Measurements from ENCODE around the gene EPB42.
"Not testable (repeated sequence)": the region's sequence is repeated elsewhere in the genome, so short reads cannot be mapped to it uniquely, and the experiment has no call there.

The EPB42 gene

DNA sequence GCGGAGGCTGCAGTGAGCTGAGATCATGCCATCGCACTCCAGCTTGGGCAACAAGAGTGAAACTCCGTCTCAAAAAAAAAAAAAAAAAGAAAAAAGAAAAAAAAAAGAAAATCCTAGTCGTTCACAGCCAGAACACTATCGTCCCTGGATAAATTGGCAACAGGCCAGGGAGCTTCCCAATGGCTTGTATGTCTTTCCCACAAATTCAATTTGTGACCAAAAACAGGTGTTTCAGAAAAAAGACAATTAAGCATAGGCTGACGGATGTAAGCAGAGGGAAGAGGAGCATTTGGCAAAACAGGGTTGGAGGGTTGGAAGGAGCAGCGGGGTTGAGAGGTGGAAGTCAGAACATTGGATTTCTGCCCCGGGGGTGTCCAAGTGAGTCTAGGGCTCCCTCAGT, 8.5 kb downstream of the EPB42 start:
- no peak for DNase-seq (ENCODE audit: low spot score)

DNA sequence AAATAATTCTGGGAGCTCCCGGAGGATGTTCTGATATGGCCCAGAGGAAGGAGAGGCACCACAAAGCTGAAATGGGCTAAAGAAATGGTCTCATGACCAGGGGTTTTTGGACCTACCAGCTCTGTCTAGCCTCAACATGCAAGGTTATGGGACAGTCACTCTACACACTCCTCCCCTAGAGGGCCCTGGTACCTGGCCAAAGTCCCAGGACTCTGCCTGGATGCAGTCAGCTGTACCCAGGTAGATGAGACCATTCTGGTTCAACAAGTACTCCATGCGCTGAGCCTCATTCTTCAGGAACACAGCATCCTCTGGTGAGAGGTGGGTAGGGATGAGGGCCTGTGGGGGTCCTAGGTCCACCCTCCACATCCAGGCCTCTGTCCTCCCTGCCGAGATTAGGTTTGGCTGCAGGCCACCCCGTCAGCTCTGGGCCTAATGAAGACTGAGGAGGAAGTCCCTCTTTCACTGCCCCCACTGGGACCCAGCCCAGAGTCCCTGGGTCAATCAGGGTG, 9.5 kb downstream of the EPB42 start:
- no peak for DNase-seq (ENCODE audit: low spot score)

DNA sequence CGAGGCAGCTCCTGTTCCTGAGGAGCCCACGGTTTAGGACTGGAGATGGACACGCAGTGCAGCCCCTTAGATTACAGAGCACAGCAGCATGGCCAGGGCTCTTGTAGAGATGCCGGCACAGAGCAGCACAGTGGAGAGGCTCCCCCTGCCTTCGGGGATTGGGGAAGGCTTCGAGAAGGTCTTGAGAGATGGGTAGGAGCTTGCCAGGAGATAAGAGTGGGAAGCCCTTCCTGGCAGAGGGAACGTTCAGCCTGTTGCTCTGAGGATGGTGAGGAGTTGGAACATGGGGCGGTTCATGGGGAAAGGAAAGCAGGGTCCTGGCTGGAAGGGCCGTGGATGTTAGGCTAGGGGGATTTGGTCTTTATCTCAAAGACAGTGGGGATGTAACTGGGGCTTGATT, 10.0 kb downstream of the EPB42 start:
- no peak for DNase-seq (ENCODE audit: low spot score)

DNA sequence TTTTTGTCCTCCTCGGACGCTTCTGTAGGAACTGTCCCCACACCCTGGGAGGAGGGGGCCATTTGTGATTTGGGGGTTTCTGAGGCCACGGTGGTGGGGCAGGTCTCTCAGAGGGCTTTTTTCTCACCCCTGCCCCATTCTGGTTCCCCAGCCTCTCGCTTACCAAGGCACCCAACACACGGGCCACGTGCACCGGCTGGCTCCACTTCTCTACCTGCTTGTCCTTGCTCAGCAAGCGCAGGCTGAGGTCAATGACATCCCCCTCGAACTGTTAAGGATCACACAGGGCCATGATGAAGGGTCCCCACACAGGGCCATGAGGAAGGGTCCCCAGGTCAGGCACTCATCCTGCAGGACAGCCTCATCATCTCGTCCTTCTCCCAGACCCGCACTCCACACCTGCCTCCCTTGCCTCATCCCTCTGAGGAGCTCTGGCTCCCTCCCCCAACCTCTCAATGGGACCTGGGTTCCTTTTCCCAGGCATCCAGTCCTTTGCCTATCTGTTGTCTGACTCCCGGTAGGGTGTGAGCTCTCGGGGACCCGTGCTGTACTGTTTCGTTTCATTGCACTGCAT, 10.6 kb downstream of the EPB42 start:
- no peak for DNase-seq (ENCODE audit: low spot score)

DNA sequence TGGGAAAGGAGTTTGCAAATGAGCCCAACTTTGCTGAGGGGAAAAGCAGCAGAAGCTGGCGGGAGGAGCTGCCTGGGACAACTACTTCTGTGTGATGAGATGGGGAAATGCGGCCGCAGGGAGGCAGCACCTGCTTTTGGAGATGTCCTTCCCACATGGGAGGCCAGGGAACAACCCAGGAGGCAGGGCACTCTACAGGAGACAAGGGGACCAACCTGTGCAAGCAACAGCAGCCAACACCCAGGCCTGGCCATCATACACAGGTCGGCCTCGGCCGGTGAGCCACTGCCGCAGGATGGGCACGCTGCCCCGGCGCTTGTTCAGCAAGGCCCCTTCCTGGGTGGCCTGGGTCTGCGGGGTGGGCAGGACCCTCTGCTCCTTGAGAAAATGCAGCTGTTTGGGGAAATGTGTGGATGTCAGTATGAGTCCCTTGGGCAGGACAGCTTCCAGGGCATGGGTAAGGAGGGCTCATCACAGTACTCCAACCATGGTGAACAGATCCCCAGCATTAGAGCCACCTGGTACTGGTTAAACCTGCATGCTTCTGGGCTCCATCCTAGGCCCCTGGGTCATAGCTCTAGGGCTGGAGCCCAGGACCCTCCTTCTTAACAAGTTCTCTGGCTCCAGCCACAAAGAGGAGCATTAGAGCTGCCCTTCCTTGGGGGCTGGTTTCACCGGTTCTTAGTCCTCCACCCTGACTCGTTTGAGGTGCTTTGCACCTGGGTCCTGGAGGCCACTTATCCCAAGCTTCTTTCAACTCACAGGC, 11.6 kb downstream of the EPB42 start:
- no peak for DNase-seq (ENCODE audit: low spot score)

DNA sequence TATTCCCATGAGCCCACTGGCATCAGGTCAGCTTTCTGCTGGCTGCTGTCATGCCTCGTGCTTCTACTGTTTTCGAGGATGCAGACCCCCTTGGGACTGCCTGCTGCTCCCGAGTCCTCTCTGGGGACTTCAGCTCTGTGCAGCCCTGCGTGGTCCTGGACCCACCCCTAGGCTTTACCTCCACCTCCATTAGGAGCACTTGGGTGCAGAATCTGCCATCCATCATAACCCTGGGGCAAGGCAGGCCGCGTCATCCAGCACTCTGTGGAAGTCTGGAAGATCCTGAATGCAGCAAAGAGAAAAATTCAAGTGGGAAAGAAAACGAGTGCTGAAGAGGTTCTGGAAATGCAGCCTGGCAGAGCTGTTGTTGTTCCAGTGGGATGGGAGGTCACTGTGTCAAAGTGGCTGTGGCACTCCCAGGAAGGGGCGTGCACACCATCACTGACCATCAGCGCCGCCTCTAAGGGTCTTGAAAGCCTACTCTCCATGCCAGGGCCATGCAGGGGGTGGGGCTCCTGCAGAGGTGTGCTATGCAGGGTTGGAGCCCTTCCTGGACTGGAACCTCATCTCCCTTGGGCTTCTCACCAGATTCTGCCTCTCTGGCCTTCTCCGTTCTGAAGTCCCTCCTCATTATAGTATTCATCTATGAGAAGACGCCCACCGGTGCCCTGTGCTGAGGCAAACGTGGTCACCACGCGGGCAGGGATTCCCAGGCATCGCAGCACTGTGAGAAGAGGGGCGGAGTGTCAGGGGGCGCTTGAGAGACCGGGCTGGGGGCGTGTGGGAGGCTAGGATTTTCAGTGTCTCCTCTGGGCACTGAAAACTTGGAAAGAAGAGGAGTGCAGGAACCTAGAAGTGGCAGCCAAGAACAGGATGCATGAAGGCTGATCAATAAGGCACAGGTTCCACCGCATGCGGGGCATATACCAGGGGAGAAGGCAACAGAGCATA, 12.5 kb downstream of the EPB42 start:
- DNase-seq (ENCODE audit: low spot score): no peak

DNA sequence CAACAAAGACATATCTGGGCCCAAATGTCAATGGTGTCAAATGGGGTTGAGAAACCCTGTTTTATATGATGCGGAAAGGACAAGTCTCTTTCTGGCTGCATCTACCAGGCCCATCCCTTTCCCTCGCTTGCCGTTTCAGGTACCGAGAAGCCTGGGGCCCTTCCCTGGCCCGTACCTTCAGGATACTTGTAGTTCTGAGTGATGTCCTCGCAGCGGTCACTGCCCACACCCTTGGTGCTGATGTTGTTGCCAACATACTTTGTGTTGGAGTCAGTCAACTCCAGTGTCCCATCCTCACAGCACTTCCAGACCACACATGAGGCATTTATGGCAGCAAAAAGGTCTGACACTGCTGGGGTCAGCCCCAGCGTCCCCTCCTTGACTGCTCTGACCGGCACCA, 13.8 kb downstream of the EPB42 start:
- no peak for DNase-seq (ENCODE audit: low spot score)

DNA sequence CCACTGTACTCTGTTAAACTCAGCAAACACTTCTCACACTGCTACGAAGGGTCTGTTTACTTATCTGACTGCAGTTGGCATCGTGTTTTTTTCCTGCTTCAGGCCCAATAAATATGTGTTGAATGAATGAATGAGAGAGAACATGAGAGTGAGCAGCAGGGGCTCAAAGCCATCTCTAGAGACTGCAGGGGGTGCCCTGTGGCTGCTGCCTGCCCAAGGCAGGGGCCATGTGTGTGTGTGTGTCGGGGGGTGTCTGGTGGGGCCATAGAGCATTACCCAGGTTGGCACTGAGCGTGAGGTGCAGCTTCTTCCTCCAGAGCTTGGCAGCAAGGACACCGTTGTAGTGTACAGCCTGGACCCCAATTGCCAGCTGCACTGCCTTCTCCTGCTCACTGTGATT, 14.8 kb downstream of the EPB42 start:
- DNase-seq (ENCODE audit: low spot score): no peak

DNA sequence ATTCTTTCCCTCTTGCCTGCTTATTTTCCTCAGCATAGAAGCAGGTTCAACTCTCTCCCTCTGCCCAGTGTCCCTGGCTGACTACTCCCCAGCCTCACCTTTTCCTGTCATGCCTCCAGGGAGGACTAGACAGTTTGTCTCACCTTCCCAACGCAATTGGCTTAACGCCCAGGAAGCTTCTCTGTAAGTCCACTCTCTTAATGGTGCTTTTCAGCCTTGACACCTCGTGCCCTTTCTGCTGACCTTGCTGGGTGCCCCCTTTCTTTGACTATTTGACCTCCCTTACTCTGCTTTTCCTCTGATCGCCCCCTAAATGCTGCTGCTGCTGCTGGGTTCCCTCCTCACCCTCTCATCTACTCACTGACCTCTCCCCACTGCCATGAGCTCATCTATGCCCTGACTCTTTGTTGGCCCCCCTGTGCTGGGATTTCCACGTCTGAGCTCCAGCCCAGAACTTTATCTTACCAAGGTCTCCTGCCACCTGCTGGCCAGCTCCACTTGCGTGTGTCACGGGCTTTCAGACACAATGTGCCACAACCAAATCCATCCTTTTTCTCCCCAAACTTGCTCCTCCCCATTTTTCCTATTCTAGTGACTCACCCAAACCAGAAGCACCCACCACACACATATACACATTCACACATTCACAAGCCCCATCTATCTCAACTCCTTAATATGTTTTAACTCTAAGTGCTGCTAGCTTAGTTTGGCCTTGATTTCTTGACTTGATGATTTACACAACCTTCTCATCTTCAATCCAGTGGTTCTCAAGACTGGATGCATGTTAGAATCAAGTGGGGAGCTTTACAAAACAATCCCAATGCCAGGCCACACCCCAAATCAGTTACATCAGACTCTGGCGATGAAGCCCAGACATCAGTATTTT, 16.6 kb downstream of the EPB42 start:
- DNase-seq (ENCODE audit: low spot score): peak; percentile 38

DNA sequence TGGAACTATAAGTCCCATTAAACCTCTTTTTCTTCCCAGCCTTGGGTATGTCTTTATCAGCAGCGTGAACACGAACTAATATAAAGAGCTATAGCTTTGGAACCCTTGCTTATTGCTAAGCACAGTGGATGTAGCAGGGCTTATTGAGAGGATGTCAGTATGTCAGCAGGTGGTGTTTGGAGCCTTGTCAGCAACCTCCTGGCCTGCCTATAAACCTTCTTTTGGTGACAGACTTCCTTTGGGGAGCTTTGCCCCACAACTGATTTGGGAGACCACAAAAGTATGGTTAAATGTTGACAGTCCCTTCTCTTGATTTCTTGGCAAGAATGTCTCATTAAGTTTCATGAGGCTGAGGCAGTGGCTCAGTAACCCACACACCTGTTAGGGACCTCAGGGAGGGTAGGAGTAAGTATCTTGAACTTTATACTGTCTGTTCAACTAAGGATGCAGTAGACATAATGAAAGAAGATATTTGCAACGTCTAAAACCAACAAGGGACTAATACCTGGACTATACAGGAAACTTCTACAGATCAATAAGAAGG, 20.8 kb downstream of the EPB42 start:
- DNase-seq (ENCODE audit: low spot score): no peak

DNA sequence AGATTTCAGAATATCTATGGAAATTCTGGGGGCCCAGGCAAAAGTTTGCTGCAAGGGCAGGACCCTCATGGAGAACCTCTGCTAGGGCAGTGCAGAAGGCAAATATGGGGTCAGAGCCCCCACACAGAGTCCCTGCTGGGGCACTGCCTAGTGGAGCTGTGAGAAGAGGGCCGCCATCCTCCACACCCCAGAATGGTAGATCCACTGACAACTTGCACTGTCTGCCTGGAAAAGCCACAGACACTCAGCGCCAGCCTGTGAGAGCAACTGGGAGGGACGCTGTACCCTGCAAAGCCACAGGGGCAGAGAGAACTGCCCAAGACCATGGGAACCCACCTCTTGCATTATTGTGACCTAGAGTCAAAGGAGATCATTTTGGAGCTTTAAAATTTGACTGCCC, 21.8 kb downstream of the EPB42 start:
- DNase-seq (ENCODE audit: low spot score): no peak

DNA sequence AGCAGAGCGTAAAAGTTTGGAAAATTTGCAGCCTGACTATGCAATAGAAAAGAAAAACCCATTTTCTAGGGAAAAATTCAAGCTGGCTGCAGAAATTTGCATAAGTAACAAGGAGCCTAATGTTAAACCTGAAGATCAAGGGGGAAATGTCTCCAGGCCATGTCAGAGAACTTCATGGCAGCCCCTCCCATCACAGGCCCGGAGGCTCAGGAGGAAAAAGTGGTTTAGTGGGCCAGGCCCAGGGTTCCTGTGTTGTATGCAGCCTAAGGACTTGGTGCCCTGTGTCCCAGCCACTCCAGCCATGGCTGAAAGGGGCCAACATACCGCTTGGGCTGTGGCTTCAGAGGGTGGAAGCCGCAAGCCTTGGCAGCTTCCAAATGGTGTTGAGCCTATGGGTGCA, 22.3 kb downstream of the EPB42 start:
- not testable (repeated sequence) for DNase-seq (ENCODE audit: low spot score)

DNA sequence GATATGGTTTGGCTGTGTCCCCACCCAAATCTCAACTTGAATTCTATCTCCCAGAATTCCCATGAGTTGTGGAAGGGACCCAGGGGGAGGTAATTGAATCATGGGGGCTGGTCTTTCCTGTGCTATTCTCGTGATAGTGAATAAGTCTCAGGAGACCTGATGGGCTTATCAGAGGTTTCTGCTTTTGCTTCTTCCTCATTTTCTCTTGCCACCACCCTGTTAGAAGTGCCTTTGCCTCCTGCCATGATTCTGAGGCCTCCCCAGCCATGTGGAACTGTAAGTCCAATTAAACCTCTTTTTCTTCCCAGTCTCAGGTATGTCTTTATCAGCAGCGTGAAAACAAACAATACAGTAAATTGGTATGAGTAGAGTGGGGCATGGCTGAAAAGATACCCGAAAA, 23.0 kb downstream of the EPB42 start:
- DNase-seq (ENCODE audit: low spot score): not testable (repeated sequence)

DNA sequence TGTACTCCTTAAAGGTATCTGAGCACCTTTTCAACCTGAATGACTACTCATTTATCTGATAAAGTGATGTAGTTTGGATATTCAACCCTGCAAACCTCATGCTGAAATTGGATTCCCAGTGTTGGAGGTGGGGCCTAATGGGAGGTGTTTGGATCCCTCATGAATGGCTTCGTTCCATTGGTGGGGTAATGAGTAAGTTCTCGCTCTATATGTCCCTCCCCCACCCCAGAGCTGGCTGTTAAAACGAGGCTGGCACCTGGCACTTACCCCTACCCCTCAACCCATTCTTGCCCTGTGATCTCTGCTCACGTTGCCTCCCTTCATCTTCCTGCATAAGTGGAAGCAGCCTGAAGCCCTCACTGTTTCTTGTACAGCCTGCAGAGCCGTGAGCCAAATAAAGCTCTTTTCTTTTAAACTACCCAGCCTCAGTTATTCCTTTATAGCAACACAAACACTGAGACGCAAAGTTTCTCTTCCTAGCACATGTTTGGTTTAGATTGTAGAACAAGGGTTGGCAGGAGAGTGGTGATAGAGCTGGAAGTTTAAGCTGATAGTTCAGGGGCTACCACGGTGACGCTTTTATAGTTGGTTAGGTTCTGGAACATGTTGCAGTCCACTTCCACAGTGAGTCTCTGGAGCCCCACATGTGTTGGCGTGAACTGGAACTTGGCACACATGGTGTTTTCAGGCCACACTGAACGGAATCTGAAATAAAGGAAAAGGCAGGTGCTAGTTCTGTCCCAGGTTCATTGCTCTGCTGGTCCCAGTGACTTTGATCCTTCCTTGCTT, 23.9 kb downstream of the EPB42 start:
- DNase-seq (ENCODE audit: low spot score): no peak

DNA sequence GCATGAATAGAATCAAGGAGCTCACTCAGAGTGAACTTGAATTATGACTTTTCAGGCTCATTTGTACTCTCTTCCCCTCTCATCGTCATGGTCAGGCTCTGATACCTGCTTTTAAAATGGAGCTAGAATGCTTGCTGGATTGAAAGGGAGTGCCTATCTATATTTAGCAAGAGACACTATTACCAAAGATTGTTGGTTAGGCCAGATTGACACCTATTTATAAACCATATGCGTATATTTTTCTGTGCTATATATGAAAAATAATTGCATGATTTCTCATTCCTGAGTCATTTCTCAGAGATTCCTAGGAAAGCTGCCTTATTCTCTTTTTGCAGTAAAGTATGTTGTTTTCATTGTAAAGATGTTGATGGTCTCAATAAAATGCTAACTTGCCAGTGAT, 26.0 kb downstream of the EPB42 start:
- no peak for DNase-seq (ENCODE audit: low spot score)

DNA sequence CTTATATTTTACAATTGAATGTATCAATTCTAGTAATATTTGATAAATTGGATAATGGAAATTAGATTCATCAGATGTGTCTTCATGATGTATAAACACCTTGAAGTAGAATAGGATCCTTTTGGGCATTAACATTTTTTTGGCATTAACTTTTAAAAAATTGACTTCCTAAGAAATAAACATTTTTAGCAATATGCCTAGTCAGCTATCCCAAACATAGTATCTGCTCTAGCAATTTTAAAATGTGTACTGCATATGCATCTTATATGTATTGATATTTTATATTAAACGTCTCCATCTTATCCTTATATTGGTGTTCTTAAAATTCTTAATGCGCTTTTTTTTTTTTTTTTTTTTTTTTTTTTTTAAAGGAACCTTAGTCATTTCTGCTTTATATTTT, 27.1 kb downstream of the EPB42 start:
- DNase-seq (ENCODE audit: low spot score): no peak

DNA sequence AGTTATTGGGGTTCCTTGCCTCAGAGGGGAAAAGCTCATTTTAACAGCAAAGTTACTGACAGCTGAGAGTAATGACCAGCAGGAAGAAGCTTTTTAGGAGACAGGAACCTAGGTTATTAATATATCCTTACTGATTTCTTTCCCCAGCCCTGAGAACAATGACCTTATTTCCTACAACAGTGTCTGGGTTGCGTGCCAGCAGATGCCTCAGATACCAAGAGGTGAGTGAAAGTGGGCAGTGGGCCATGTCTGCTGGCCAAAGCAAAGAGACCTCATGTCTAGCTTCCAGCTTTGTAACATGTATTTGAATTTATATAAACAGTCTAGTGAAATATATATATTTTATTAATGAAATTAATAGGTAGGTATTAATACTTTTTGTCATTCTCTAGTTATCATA, 30.6 kb downstream of the EPB42 start:
- DNase-seq (ENCODE audit: low spot score): no peak

DNA sequence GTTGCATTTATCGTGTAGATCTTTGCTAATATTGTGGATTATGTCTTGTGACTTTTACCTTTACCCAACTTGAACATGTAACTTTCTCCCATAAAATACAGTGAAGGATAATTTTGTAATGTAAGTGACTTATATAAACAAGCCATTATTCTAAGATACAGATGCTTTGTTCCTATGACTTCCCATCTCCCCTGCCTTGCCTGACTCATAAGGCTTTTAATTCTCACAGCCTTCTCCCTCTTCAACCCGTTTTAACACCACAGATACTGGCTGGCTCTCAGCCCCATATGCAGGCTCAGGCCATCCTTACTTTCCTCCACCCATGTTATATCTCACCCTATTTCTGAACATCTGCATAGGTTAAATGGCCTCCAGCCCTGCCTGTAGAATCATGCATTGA, 31.5 kb downstream of the EPB42 start:
- DNase-seq (ENCODE audit: low spot score): no peak

DNA sequence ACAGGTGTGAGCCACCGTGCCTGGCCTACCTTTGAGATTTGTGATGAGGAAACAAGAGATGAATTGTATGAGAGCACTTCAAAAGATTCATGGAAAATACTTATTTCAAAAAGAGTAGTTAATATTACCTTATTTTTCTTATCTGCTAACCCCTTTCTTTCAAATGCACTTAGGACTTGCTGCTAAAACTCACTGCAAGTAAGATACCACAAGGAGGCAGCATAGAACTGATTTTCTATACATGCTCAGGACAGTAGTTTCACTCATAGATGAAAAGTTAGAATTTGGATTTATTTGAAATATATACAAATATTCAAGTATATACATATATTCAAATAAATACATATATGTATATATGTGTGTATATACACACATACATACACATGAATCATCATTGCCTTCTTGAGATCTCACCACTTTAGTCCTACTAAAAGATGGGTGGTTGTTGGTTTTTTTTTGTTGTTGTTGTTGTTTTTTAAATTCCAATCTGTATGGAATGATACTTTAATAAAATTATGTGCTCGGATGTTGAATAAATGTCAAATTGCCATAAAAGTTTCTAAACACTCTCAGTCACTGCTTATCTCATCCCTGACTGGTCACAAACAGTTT, 33.2 kb downstream of the EPB42 start:
- DNase-seq (ENCODE audit: low spot score): peak; percentile 60

DNA sequence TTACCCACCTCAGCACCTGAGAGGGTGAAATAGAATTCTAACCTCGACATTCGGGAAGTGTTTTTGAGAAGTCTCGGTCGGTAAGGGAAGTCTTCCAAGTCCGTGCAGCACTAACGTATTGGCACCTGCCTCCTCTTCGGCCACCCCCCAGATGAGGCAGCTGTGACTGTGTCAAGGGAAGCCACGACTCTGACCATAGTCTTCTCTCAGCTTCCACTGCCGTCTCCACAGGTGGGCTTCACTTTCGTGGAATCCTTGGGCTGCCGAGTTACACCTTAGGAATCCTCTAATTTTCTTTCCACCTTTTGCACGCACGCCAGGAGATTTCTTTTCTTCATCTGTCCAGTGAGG, 34.8 kb downstream of the EPB42 start:
- DNase-seq (ENCODE audit: low spot score): no peak

All from CD4-positive, alpha-beta T cell treated with Interleukin-2 at 100 ng/mL for 4 hours (primary cell).